Lower lobe of right lung (tissue), 2 donors: ENCODE measurements around the gene KCNC1. TPM values are rescaled to one million over a fixed set of nuclear protein-coding genes. Genes with fewer than 3 reads are reported as not detected.

ENCODE experiments used
- ATAC-seq, 2 donors: fragments of 200-7000 bp; cut with Tn5 transposase; one replicate each; pipeline ENCODE4 v1.9.1; 2020 to 2022; ENCODE audit warnings: mild to moderate bottlenecking in 2 of 2, moderate library complexity in 2 of 2
- DNase-seq: peaks from one replicate; pipeline ENCODE4 v3.0.0-alpha.2; 2020
- H3K27ac ChIP-seq: fragments of 200-600 bp; one replicate; pipeline ENCODE4 v1.8.0; 2022
- H3K27me3 ChIP-seq: fragments of 200-600 bp; one replicate; pipeline ENCODE4 v1.8.0; 2022; ENCODE audit warnings: low read depth
- H3K36me3 ChIP-seq: fragments of 200-600 bp; one replicate; pipeline ENCODE4 v1.8.0; 2022; ENCODE audit warnings: mild to moderate bottlenecking
- H3K4me1 ChIP-seq: fragments of 200-600 bp; one replicate; pipeline ENCODE4 v1.8.0; 2022
- H3K4me3 ChIP-seq: fragments of 200-600 bp; one replicate; pipeline ENCODE4 v1.8.0; 2022; ENCODE audit warnings: mild to moderate bottlenecking
- H3K9me3 ChIP-seq: fragments of 200-600 bp; one replicate; pipeline ENCODE4 v1.8.0; 2022
- CTCF ChIP-seq: fragments of 200-600 bp; IDR thresholded peaks from one replicate; pipeline ENCODE4 v1.8.0; 2022; ENCODE audit warnings: antibody characterized with exemption, mild to moderate bottlenecking
- intact Hi-C: fragments of 100-400 bp; cut with DNase I; formaldehyde crosslinking; loops from one replicate; pipeline ENCODE4 v1.11.0; 2022
- total RNA-seq: library from RNA; stranded (reverse); fragmentation: NEBNext Ultra II Directional; extraction: Animal tissue kit (Norgen Biotek cat#: 25700); gene quantifications from one replicate; pipeline ENCODE4 v1.2.1, GENCODE V29; 2021
- donor health status: DM: no; HTN: yes; CAD: no; lungs with severe emphysema.

KCNC1 gene
- total RNA-seq, 1 donor from 2014 or later, result not detected

- no peak overlapping the region for H3K4me3 ChIP-seq
- ATAC-seq (no peak), DNase-seq (no peak)
- H3K4me1 ChIP-seq, result no peaks in the 10 kb centered on the region
- no peak overlapping the region for H3K27ac ChIP-seq
- H3K36me3 ChIP-seq, result no peaks in the 10 kb centered on the region
- H3K27me3 ChIP-seq, result peaks cover 49% of the 10 kb centered on the region
- intact Hi-C loops, result no loop called here
- no peaks in the 10 kb centered on the region for H3K9me3 ChIP-seq
- no peak for TF ChIP-seq CTCF
These were observed 41.6 kb upstream of the KCNC1 start for GRCh38 chr11:17692931-17693330.

DNA sequence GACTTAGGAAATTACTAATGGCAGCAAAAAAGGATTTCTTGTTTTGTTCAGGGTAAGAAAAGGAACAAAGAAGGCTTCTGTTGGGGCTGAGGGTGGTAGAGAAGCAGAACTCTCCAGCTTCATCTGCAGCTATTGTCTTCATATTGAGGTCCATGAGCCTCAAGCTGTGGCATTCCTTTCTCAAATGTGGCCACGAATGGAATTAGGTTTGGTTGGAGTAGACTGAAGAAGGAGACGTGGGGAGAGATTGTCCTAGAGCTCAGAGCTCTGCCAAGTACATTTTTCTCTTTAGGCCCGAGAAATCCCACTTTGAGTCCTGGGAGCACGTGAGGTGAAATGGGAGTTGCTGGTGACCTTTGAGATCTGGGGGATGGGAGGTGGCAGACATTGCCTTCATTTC, 41.0 kb upstream of the KCNC1 start:
- no peak for TF ChIP-seq CTCF
- Histone ChIP-seq H3K27me3 (peaks cover 49% of the 10 kb centered on the region), H3K27ac (no peak overlapping the region), H3K9me3 (no peaks in the 10 kb centered on the region), H3K36me3 (no peaks in the 10 kb centered on the region), H3K4me1 (no peaks in the 10 kb centered on the region), H3K4me3 (no peak overlapping the region)
- intact Hi-C loops, result no loop called here
- no peak for ATAC-seq
- DNase-seq, result no peak

DNA sequence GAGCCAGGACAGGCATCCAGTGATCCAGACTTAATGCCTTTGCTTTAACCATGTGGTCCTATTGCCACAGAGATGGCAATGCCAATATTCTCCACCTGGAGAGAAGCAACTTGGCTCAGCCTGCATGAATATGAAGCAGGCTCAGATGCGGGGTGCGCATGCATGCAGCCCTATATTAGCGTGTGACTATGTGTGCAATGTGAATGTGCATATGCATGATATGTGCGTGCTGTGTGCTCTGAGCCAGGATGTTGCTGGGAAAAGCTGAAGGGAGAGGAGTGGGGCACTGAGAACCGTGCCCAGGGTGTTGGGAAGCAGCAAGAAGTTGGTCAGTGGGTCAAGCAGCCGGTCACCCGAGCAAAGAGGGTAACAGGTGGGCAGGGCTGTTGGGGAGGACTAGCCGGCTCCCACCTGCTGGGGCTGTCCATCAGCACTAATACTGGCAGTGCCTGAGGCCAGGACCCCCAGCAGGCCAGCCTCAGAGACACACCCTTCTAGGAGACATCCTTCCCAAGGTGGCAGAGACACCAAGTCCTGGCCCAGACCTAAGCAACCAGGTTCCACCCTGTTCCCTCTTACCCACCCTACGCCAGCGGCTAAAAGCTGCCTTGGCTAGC, 40.0 kb upstream of the KCNC1 start:
- Histone ChIP-seq H3K4me1 (no peaks in the 10 kb centered on the region), H3K27ac (no peak overlapping the region), H3K36me3 (no peaks in the 10 kb centered on the region), H3K27me3 (peaks cover 49% of the 10 kb centered on the region), H3K9me3 (no peaks in the 10 kb centered on the region), H3K4me3 (no peak overlapping the region)
- intact Hi-C loops, result no loop called here
- TF ChIP-seq CTCF, result no peak
- no peak for DNase-seq
- no peak for ATAC-seq

GRCh38 chr11:17695454-17696441, 38.8 kb upstream of the KCNC1 start:
- H3K36me3 ChIP-seq, result no peaks in the 10 kb centered on the region
- ATAC-seq, result no peak
- no peak overlapping the region for H3K27ac ChIP-seq
- H3K4me3 ChIP-seq, result no peak overlapping the region
- TF ChIP-seq CTCF, result no peak
- DNase-seq, result no peak
- H3K9me3 ChIP-seq, result no peaks in the 10 kb centered on the region
- no peaks in the 10 kb centered on the region for H3K4me1 ChIP-seq
- intact Hi-C loops, result no loop called here
- peaks cover 49% of the 10 kb centered on the region for H3K27me3 ChIP-seq

DNA sequence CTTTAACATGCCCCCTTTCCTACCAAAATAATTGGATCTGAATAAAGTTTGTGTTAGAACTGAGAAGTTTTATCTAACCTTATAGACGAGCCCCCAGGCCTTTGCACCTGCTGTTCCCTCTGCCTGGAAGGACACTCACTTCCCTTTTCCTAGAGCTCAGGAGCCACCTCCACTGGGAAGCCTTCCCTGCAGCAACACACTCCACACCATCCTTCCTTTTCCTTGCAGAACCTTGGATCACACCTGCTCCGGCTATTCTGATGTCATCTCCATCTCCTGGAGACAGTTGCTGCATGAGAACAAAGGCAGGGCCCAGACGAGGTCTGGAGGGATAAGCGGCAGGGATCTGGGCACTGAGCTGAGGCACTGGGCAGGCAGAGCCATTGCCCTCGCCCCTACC, 37.8 kb upstream of the KCNC1 start:
- Histone ChIP-seq H3K36me3 (no peaks in the 10 kb centered on the region), H3K27ac (no peak overlapping the region), H3K4me1 (no peaks in the 10 kb centered on the region), H3K9me3 (no peaks in the 10 kb centered on the region), H3K4me3 (no peak overlapping the region), H3K27me3 (peaks cover 45% of the 10 kb centered on the region)
- no peak for DNase-seq
- TF ChIP-seq CTCF, result no peak
- intact Hi-C loops, result no loop called here
- ATAC-seq, result no peak
